ENCODE data around the gene SLC2A9.

The SLC2A9 gene

GRCh38 chr4:10045481-10045880 lies 24.2 kb upstream of the SLC2A9 start:
- DNase-seq (ENCODE audit: low read depth in 2 of 2, low spot score in 1 of 2): no peak

- DNase-seq (ENCODE audit: low read depth in 2 of 2, low spot score in 1 of 2): no peak
Observed at GRCh38 chr4:10041036-10041435, 19.7 kb upstream of the SLC2A9 start.

DNA sequence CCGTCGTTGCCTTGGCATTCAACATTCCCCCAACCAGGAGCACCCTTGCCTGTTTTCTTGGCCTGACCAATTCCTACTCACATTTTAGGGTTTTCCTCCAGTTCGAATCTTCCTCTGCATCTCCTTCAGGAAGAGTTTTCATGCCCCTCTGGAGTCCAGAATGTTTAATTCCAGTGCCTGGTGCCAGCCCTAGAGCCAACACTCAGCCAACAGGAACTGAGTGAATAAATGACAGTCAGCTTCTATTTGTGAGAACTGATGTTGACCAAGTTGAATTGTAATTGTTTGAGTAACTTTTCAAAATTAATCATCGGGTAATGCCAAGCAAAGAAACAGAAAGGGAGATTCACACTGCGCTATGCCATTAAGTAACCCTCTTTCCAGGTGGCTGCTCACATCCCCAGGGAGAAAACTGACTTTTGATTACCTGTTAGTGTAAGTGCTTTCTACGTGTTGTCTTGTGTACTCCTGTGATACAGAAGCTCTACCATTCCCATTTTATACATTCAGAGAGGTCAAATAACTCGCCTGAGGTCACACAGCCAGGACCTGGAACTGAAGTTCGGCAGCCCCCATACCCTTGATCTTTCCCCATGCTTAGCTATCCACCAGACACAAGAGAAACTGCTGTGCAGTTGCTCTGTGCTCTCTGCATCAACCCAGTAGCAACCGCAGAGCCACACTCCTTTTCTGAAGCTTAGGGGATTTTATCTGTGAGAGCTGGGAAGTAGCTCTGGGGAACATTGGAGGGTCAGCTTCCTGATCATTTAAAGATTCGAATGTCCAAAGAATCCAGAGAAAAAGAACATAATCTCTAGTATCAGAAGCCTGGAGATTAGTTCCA lies 19.0 kb upstream of the SLC2A9 start:
- no peak for DNase-seq (ENCODE audit: low read depth in 2 of 2, low spot score in 1 of 2)

GRCh38 chr4:10036807-10037342 lies 15.6 kb upstream of the SLC2A9 start:
- no peak for DNase-seq (ENCODE audit: low read depth in 2 of 2, low spot score in 1 of 2)

GRCh38 chr4:10035130-10035529 lies 13.8 kb upstream of the SLC2A9 start:
- DNase-seq (ENCODE audit: low read depth in 2 of 2, low spot score in 1 of 2): no peak

DNA sequence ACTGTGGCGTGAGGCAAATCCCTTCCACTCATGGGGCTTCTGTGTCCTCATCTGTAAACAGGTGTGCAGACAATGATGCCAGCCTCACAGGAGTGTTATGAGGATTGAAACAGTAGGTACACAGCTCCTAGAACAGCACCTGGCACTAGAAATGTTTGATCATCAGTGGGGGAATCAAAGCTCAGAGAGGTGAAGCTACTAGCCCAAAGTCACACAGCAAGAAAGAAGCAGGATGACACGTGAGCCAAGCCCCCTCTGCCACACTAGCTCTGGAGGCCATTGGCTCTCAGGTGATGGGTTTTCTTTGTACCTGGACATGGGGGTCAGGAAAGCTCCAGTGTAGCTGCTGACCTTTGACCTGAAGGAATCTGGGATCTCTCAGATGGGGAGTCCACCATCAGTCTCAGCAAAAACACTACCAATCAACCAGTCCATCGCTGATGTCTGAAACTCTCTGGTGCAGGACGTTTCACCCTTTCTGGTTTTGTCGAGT lies 13.4 kb upstream of the SLC2A9 start:
- DNase-seq (ENCODE audit: low read depth in 2 of 2, low spot score in 1 of 2): no peak

DNA sequence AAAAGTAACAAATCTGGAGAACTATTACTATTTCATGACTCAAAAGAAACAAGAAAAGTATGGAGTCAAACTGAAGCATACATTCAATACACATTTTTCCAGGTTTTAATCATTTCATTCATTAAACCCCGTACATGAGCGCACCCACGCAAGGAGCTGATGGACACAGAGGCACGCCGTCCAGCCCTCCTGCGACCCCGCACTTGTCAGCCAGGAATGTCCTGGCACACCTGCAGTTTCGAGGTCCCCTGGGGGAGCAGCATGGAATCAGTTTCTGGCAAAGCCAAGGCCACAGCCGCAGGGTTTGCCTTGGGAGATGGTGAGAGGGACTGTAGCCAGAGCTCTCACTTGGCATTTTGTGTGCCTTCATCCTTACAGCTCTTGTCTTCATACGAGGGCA lies 12.8 kb upstream of the SLC2A9 start:
- no peak for DNase-seq (ENCODE audit: low read depth in 2 of 2, low spot score in 1 of 2)

DNA sequence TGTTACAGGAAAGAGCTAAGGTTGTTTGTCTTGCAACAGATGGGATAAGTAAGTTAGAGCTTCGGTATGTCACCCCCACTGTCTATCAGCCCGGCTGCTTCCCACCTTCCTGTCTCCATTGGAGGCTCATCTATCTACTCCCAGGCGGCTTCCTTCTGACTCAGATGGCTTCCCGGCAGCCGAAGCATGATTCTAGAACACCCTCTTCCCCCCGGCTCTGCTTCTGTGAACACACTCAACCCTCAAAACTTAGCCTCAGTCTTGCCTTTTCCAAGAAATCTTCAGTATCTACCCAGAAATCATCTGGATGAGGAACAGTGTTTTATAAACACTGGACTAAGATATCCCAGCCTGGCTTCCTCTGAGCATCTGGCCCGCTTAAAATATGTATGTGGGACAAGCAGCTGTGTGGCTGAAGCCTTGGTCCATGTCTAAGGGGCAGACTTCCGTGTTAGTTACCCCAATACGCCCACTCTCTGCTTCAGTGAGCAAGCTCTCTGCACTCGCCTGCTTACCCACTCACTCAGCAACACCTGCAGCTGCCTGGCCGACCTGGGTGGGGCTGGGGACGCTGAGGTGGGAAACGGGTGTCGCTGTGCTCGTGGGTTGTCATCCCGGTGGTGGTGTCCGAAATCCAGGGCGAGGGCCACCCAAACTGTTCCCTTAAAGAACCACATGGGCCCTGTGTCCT lies 12.0 kb upstream of the SLC2A9 start:
- no peak for DNase-seq (ENCODE audit: low read depth in 2 of 2, low spot score in 1 of 2)

GRCh38 chr4:10032625-10033024 lies 11.3 kb upstream of the SLC2A9 start:
- no peak for DNase-seq (ENCODE audit: low read depth in 2 of 2, low spot score in 1 of 2)

GRCh38 chr4:10031668-10032590 lies 10.6 kb upstream of the SLC2A9 start:
- no peak for DNase-seq (ENCODE audit: low read depth in 2 of 2, low spot score in 1 of 2)

- no peak for DNase-seq (ENCODE audit: low read depth in 2 of 2, low spot score in 1 of 2)
Observed at GRCh38 chr4:10030972-10031667, 9.8 kb upstream of the SLC2A9 start.

- no peak for DNase-seq (ENCODE audit: low read depth in 2 of 2, low spot score in 1 of 2)
Observed at GRCh38 chr4:10029403-10029802, 8.1 kb upstream of the SLC2A9 start.

- DNase-seq (ENCODE audit: low read depth in 2 of 2, low spot score in 1 of 2): no peak
Observed at GRCh38 chr4:10028910-10029309, 7.6 kb upstream of the SLC2A9 start.

DNA sequence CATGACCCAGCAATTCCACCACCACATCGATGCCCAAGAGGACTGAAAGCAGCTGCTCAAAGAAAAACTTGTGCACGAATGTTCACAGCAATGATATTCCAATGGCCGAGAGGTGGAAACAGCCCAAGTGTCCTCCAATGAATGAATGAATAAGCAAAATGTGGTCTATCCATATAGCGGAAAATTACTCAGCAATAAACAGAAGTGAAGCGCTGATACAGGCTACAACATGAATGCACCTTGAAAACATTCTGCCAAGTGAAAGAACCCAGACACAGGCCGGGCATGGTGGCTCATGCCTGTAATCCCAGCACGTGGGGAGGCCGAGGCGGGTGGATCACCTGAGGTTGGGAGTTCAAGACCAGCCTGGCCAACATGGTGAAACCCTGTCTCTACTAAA lies 5.2 kb upstream of the SLC2A9 start:
- no peak for DNase-seq (ENCODE audit: low read depth in 2 of 2, low spot score in 1 of 2)

GRCh38 chr4:10025230-10025806 lies 4.0 kb upstream of the SLC2A9 start:
- DNase-seq (ENCODE audit: low read depth in 2 of 2, low spot score in 1 of 2): no peak

DNA sequence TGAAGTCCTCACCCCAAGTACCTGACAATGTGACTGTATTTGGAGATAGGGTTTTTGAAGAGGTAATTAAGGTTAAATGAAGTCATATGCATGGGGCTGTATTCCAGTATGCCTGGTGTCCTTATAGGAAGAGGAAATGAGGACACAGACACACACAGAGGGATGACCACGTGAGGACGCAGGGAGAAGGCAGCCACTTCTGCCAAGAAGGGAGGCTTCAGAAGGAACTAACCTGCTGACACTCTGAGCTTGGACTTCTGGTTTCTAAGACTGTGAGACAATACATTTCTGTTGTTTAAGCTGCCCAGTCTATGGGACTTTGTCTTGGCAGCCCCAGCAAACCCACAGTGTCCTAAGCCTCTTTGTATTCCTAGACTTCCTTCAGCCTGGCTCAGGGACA lies 3.0 kb upstream of the SLC2A9 start:
- DNase-seq (ENCODE audit: low read depth in 2 of 2, low spot score in 1 of 2): no peak

GRCh38 chr4:10023806-10024205 lies 2.5 kb upstream of the SLC2A9 start:
- DNase-seq (ENCODE audit: low read depth in 2 of 2, low spot score in 1 of 2): no peak

DNA sequence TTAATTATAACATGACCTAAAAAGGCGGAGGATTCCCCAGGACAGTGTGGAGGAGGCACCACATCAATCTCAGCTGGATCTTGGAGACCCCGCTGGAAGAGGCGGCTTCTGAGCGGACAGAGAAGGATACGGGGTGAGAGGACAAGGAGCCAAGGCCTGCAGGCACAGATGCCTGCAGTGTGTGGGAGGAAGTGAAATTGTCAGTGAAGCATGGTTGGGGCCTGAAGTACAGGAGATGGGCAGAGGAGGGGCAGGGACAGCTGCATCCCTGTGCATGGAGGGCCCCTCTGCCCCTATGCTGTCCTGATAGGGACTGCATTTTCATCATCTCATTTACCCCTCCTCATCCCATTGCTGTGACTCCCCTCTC lies 1.7 kb upstream of the SLC2A9 start:
- no peak for DNase-seq (ENCODE audit: low read depth in 2 of 2, low spot score in 1 of 2)

DNA sequence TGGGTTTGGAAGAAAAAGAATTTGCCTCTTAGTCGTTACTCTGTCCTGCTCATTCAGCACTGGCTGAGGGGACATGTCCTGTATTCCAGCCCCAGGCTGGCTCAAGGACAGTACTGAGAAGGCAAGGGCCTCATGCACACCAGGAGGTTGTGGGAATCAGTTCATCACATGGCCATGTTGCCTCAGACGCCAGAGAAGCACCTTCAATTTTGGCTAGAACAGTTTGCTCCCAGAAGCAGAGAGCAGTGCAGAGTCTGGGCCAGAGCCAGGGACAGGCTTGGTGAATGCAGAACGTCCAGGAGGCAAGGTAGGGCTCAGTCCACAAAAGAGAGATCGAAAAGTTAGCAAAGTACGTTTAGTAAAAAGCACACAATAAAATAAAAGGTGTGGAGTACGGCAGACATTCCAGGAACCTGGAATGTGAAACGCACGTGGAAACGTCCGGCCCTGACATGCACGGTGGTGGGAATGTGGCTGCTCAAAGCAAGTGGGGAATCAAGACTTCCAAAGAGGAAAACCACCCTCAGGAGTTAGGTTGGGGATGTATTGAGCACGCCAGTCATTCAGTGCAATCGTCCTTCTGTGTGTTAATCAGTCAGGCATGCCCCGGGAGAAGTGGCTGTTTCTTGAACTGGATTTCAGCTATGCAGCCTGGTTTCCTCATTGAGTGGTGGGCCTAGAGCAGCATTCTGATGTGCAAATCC lies 1.2 kb upstream of the SLC2A9 start:
- DNase-seq (ENCODE audit: low read depth in 2 of 2, low spot score in 1 of 2): no peak

GRCh38 chr4:10021653-10022023 lies 341 bp upstream of the SLC2A9 start:
- no peak for DNase-seq (ENCODE audit: low read depth in 2 of 2, low spot score in 1 of 2)
